Neural progenitor cell (in vitro differentiated cells): ENCODE results near the gene SLC4A11. TPM values are rescaled to one million over a fixed set of nuclear protein-coding genes. Genes with fewer than 3 reads are reported as not detected.

Source experiments
- DNase-seq: peaks from one replicate; pipeline ENCODE4 v3.0.0-alpha.2; 2016; ENCODE audit warnings: low spot score
- H2AFZ ChIP-seq: fragments of 200-600 bp; sonication (generic); replicated peaks from 2 replicates; pipeline ENCODE4 v1.6.1; 2016; ENCODE audit warnings: antibody characterized with exemption
- H3F3A ChIP-seq: fragments of 200-600 bp; sonication (generic); 2 replicates; pipeline ENCODE4 v1.6.1; 2016; ENCODE audit warnings: antibody characterized with exemption, low read depth
- H3K27ac ChIP-seq: fragments of 200-600 bp; sonication (generic); 2 replicates; pipeline ENCODE4 v1.5.1; 2016; ENCODE audit warnings: mild to moderate bottlenecking
- H3K27me3 ChIP-seq: fragments of 200-600 bp; sonication (generic); 2 replicates; pipeline ENCODE4 v1.6.1; 2016; ENCODE audit warnings: mild to moderate bottlenecking, moderate library complexity
- H3K36me3 ChIP-seq: fragments of 200-600 bp; sonication (generic); 2 replicates; pipeline ENCODE4 v1.5.1; 2016
- H3K4me1 ChIP-seq: fragments of 200-600 bp; sonication (generic); 2 replicates; pipeline ENCODE4 v1.6.1; 2016; ENCODE audit warnings: mixed run types
- H3K4me2 ChIP-seq: fragments of 200-600 bp; sonication (generic); 2 replicates; pipeline ENCODE4 v1.6.1; 2016
- H3K4me3 ChIP-seq: fragments of 200-600 bp; sonication (generic); 2 replicates; pipeline ENCODE4 v1.5.1; 2016
- H3K79me2 ChIP-seq: fragments of 200-600 bp; sonication (generic); 2 replicates; pipeline ENCODE4 v1.6.1; 2016; ENCODE audit warnings: low read depth
- H3K9ac ChIP-seq: fragments of 200-600 bp; sonication (generic); 2 replicates; pipeline ENCODE4 v1.6.1; 2016
- H3K9me3 ChIP-seq: fragments of 200-600 bp; sonication (generic); 2 replicates; pipeline ENCODE4 v1.5.1; 2016; ENCODE audit warnings: low read depth
- H4K20me1 ChIP-seq: fragments of 200-600 bp; sonication (generic); 2 replicates; pipeline ENCODE4 v1.6.1; 2016; ENCODE audit warnings: low read depth
- H3K27ac Mint-ChIP-seq: 3 replicates; pipeline ENCODE4 v1.8.0; 2021; ENCODE audit warnings: mixed read lengths
- H3K27me3 Mint-ChIP-seq: 2 replicates; pipeline ENCODE4 v1.8.0; 2022; ENCODE audit warnings: low read depth, mild to moderate bottlenecking, inconsistent platforms, moderate library complexity, mixed read lengths; ENCODE audit not compliant: insufficient read depth
- H3K36me3 Mint-ChIP-seq: 3 replicates; pipeline ENCODE4 v1.8.0; 2021; ENCODE audit warnings: mixed read lengths
- H3K4me1 Mint-ChIP-seq: 3 replicates; pipeline ENCODE4 v1.8.0; 2021; ENCODE audit warnings: mixed read lengths
- H3K4me3 Mint-ChIP-seq: 3 replicates; pipeline ENCODE4 v1.8.0; 2021; ENCODE audit warnings: mild to moderate bottlenecking, moderate library complexity, mixed read lengths
- H3K9me3 Mint-ChIP-seq: 3 replicates; pipeline ENCODE4 v1.8.0; 2020; ENCODE audit warnings: mixed read lengths
- CTCF ChIP-seq: fragments of 200-600 bp; sonication (generic); IDR thresholded peaks from 2 replicates; pipeline ENCODE4 v1.5.1; 2017; ENCODE audit warnings: antibody characterized with exemption, mild to moderate bottlenecking
- EZH2 ChIP-seq: fragments of 200-600 bp; sonication (generic); IDR thresholded peaks from 2 replicates; pipeline ENCODE4 v1.6.1; 2017; ENCODE audit warnings: antibody characterized with exemption, mild to moderate bottlenecking, moderate library complexity
- EZH2phosphoT487 ChIP-seq: fragments of 200-600 bp; sonication (generic); IDR thresholded peaks from 2 replicates; pipeline ENCODE4 v1.6.1; 2017; ENCODE audit warnings: antibody characterized with exemption
- total RNA-seq: library from RNA; depleted of rRNA; stranded (reverse); fragments of >200 nt; gene quantifications from 2 replicates; pipeline ENCODE4 v1.2.3, GENCODE V29; 2015; ENCODE audit warnings: low replicate concordance

The SLC4A11 gene
- total RNA-seq, 1 donor from 2014 or later, result 0.95 TPM

GRCh38 chr20:3244613-3245012, 5.6 kb upstream of the SLC4A11 start:
- H3K27ac ChIP-seq, result no peak overlapping the region
- peaks cover 8% of the 10 kb centered on the region for H4K20me1 ChIP-seq
- H2AFZ ChIP-seq, result no peak overlapping the region
- H3K27ac Mint-ChIP-seq, result no peak overlapping the region
- peaks cover 11% of the 10 kb centered on the region for H3K4me1 ChIP-seq
- H3K27me3 Mint-ChIP-seq, result peaks cover 55% of the 10 kb centered on the region
- H3K79me2 ChIP-seq, result no peaks in the 10 kb centered on the region
- H3K36me3 ChIP-seq, result no peaks in the 10 kb centered on the region
- H3K4me3 Mint-ChIP-seq, result no peak overlapping the region
- no peaks in the 10 kb centered on the region for H3K9me3 ChIP-seq
- peaks cover 13% of the 10 kb centered on the region for H3K4me1 Mint-ChIP-seq
- H3F3A ChIP-seq, result peaks cover 19% of the 10 kb centered on the region
- TF ChIP-seq EZH2phosphoT487, result no peak
- no peaks in the 10 kb centered on the region for H3K9me3 Mint-ChIP-seq
- peaks cover 61% of the 10 kb centered on the region for H3K27me3 ChIP-seq
- no peaks in the 10 kb centered on the region for H3K36me3 Mint-ChIP-seq
- DNase-seq, result no peak
- H3K4me2 ChIP-seq, result no peak overlapping the region
- no peak overlapping the region for H3K9ac ChIP-seq
- H3K4me3 ChIP-seq, result no peak overlapping the region

- Histone ChIP-seq H3K4me3 (no peak overlapping the region), H3K4me2 (no peak overlapping the region), H3K4me1 (peaks cover 8% of the 10 kb centered on the region), H3K27ac (no peak overlapping the region), H3K36me3 (no peaks in the 10 kb centered on the region), H3K79me2 (no peaks in the 10 kb centered on the region), H3K9me3 (no peaks in the 10 kb centered on the region), H3F3A (peaks cover 23% of the 10 kb centered on the region), H2AFZ (no peak overlapping the region), H3K9ac (no peak overlapping the region), H4K20me1 (peaks cover 6% of the 10 kb centered on the region), H3K27me3 (peaks cover 61% of the 10 kb centered on the region)
- H3K4me1 Mint-ChIP-seq, result peaks cover 15% of the 10 kb centered on the region
- no peak for DNase-seq
- peaks cover 55% of the 10 kb centered on the region for H3K27me3 Mint-ChIP-seq
- H3K9me3 Mint-ChIP-seq, result no peaks in the 10 kb centered on the region
- TF ChIP-seq EZH2phosphoT487, result no peak
- H3K27ac Mint-ChIP-seq, result no peak overlapping the region
- no peak overlapping the region for H3K4me3 Mint-ChIP-seq
- H3K36me3 Mint-ChIP-seq, result no peaks in the 10 kb centered on the region
Observed at GRCh38 chr20:3243718-3244358, 4.8 kb upstream of the SLC4A11 start.

- Histone ChIP-seq H3K4me3 (no peak overlapping the region), H4K20me1 (no peaks in the 10 kb centered on the region), H3K9me3 (no peaks in the 10 kb centered on the region), H3K4me1 (peaks cover 7% of the 10 kb centered on the region), H3K36me3 (no peaks in the 10 kb centered on the region), H3F3A (peaks cover 16% of the 10 kb centered on the region), H3K27ac (no peak overlapping the region), H3K27me3 (peaks cover 61% of the 10 kb centered on the region), H3K9ac (no peak overlapping the region), H3K4me2 (no peak overlapping the region), H3K79me2 (no peaks in the 10 kb centered on the region), H2AFZ (no peak overlapping the region)
- TF ChIP-seq EZH2phosphoT487 (no peak), EZH2 (no peak)
- peaks cover under 1% of the 10 kb centered on the region for H3K9me3 Mint-ChIP-seq
- DNase-seq, result no peak
- no peak overlapping the region for H3K4me3 Mint-ChIP-seq
- H3K36me3 Mint-ChIP-seq, result no peaks in the 10 kb centered on the region
- H3K4me1 Mint-ChIP-seq, result peaks cover 11% of the 10 kb centered on the region
- H3K27ac Mint-ChIP-seq, result peak overlapping the region; percentile 22
- peaks cover 58% of the 10 kb centered on the region for H3K27me3 Mint-ChIP-seq
Observed at GRCh38 chr20:3242172-3242692, 3.2 kb upstream of the SLC4A11 start.

- H4K20me1 ChIP-seq, result no peaks in the 10 kb centered on the region
- peaks cover 67% of the 10 kb centered on the region for H3K27me3 ChIP-seq
- H3F3A ChIP-seq, result peaks cover 20% of the 10 kb centered on the region
- H3K4me2 ChIP-seq, result no peak overlapping the region
- no peak overlapping the region for H3K9ac ChIP-seq
- Mint-ChIP-seq H3K4me3 (peak overlapping the region; percentile 70), H3K36me3 (no peaks in the 10 kb centered on the region), H3K27ac (no peak overlapping the region), H3K9me3 (peaks cover 4% of the 10 kb centered on the region), H3K27me3 (peaks cover 68% of the 10 kb centered on the region), H3K4me1 (peaks cover 13% of the 10 kb centered on the region)
- H2AFZ ChIP-seq, result no peak overlapping the region
- H3K79me2 ChIP-seq, result no peaks in the 10 kb centered on the region
- no peak overlapping the region for H3K27ac ChIP-seq
- H3K4me3 ChIP-seq, result no peak overlapping the region
- DNase-seq, result no peak
- peaks cover 7% of the 10 kb centered on the region for H3K4me1 ChIP-seq
- H3K9me3 ChIP-seq, result no peaks in the 10 kb centered on the region
- no peaks in the 10 kb centered on the region for H3K36me3 ChIP-seq
- TF ChIP-seq CTCF (no peak), EZH2phosphoT487 (no peak), EZH2 (no peak)
Observed at GRCh38 chr20:3240776-3241363, 1.9 kb upstream of the SLC4A11 start.
